22Rv1 (cell line): Measurements from ENCODE around the gene TRIM69.
A peak's percentile ranks its signal among the peaks of the same experiment; 100 is the strongest.

ENCODE experiments used
- H3K27ac ChIP-seq: fragments of 450-650 bp; 2 replicates; pipeline ENCODE4 v1.5.1; 2017
- ZFX ChIP-seq: fragments of 450-650 bp; IDR thresholded peaks from 2 replicates; pipeline ENCODE4 v1.6.1; 2017; ENCODE audit warnings: antibody characterized with exemption, borderline replicate concordance
- TF ChIP-seq, protein P1 (sequence below): fragments of 450-650 bp; IDR thresholded peaks from 2 replicates; pipeline ENCODE4 v1.5.1; 2017; ENCODE audit warnings: mild to moderate bottlenecking

TRIM69 gene

DNA sequence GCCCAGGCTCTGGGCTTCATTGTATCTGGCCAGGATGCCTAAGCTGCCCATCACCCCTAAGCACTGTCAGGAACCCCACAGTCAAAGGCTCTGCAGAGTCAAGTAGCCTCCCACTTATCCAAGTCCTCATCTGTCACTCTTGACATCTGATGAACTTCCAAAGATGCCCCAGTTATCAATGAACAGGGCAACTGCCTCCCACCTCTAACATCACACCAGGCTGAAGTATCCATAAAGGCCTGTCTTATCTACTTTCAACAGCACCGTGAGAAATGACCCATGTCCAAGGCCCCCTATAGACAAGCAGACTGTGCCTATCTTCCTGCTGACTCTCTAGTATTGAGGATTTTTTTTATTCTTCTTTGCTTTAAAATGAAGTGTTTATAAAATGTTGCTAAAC is 56.4 kb downstream of the TRIM69 start:
- TF ChIP-seq, protein P1, sequence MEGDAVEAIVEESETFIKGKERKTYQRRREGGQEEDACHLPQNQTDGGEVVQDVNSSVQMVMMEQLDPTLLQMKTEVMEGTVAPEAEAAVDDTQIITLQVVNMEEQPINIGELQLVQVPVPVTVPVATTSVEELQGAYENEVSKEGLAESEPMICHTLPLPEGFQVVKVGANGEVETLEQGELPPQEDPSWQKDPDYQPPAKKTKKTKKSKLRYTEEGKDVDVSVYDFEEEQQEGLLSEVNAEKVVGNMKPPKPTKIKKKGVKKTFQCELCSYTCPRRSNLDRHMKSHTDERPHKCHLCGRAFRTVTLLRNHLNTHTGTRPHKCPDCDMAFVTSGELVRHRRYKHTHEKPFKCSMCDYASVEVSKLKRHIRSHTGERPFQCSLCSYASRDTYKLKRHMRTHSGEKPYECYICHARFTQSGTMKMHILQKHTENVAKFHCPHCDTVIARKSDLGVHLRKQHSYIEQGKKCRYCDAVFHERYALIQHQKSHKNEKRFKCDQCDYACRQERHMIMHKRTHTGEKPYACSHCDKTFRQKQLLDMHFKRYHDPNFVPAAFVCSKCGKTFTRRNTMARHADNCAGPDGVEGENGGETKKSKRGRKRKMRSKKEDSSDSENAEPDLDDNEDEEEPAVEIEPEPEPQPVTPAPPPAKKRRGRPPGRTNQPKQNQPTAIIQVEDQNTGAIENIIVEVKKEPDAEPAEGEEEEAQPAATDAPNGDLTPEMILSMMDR = no peak
- TF ChIP-seq ZFX = no peak
- no peak overlapping the region for H3K27ac ChIP-seq

DNA sequence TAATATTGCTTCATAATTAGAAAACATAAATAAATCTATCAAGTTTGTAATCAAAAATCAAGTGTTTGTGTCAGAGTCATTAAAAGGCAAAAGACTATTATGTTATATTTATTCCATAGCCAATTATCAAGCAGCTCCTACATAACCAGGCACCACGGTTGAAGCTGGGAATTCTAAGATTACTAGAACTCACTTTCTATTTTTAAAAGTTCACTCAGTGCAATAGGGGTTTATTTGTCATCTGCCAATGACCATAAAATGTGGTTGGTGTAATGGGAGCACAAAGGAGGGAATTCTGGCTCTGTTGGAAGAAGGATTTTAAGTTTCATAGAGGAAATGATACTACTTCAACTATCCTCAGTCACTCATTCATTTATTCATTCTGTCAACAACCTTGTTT is 57.7 kb downstream of the TRIM69 start:
- no peak for TF ChIP-seq ZFX
- TF ChIP-seq, protein P1 = no peak
- no peak overlapping the region for H3K27ac ChIP-seq

DNA sequence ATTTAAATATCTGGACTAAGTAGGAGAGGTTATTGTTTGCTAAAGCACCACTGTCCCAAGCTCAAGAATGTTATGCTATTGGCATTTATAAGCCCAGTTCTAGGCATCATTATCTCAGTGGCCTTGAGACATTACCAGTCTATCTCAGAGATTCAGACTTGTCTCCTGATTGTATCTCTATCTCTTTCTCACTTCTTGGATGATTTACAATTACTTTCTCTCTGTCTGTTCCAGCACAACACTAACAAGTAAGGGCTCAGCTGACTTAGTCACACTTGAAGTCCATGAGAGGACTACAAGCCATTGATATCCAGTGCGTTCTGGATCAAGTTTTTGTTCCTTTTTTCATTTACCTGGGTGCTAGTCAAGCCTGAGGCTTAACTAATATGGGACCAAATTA is 60.2 kb downstream of the TRIM69 start:
- H3K27ac ChIP-seq = no peak overlapping the region
- no peak for TF ChIP-seq ZFX
- TF ChIP-seq, protein P1 = no peak

- no peak overlapping the region for H3K27ac ChIP-seq
- TF ChIP-seq, protein P1 = peak; percentile 48
- no peak for TF ChIP-seq ZFX
These were observed 62.5 kb downstream of the TRIM69 start for GRCh38 chr15:44798826-44799225.

DNA sequence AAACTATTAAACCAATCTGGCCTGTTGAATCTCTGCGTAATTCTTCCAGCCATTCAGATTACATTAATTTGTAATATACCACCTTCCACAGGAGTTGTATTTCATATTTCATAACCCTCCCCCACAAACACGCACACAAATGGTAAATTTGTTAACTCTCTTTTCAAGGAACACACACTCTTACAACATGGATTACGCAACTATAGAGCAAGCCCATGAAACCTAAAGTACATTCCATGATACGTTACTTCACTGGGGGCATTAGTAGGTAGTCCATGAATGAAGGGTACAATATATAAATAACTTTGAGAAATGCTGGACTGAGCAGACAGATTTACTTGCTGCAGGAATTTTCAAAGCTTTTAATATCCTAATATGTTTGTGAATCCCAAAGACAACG is 65.0 kb downstream of the TRIM69 start:
- TF ChIP-seq, protein P1 = no peak
- TF ChIP-seq ZFX = no peak
- H3K27ac ChIP-seq = no peak overlapping the region

DNA sequence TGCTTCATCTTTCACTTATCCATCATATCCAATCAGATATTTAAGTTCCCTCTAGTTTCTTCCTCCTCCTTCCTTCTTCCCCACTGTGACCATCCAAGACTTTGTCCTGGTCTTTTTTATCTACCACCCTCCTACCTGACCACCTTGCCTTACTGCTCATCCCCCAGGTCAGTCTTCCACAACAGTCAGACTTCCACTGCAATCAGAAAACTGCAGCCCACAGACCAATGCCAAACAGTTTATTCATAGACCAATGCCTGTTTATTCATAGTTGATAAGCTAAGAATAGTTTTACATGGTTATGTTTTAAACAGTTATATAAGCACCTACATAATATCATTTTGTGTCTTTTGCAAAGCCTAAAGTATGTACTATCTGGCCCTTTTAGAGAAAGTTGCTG is 65.5 kb downstream of the TRIM69 start:
- no peak overlapping the region for H3K27ac ChIP-seq
- TF ChIP-seq, protein P1 = no peak
- no peak for TF ChIP-seq ZFX

GRCh38 chr15:44802336-44802735 is 66.0 kb downstream of the TRIM69 start:
- no peak overlapping the region for H3K27ac ChIP-seq
- TF ChIP-seq, protein P1 = no peak
- TF ChIP-seq ZFX = no peak
